ENCODE measurements around the gene RPS15.
"Not testable (repeated sequence)": the region's sequence is repeated elsewhere in the genome, so short reads cannot be mapped to it uniquely, and the experiment has no call there.

RPS15 gene

GRCh38 chr19:1471515-1472160 lies 33.4 kb downstream of the RPS15 start:
- no peak for DNase-seq

- DNase-seq = no peak
Measured at GRCh38 chr19:1472231-1473084, 34.3 kb downstream of the RPS15 start.

DNA sequence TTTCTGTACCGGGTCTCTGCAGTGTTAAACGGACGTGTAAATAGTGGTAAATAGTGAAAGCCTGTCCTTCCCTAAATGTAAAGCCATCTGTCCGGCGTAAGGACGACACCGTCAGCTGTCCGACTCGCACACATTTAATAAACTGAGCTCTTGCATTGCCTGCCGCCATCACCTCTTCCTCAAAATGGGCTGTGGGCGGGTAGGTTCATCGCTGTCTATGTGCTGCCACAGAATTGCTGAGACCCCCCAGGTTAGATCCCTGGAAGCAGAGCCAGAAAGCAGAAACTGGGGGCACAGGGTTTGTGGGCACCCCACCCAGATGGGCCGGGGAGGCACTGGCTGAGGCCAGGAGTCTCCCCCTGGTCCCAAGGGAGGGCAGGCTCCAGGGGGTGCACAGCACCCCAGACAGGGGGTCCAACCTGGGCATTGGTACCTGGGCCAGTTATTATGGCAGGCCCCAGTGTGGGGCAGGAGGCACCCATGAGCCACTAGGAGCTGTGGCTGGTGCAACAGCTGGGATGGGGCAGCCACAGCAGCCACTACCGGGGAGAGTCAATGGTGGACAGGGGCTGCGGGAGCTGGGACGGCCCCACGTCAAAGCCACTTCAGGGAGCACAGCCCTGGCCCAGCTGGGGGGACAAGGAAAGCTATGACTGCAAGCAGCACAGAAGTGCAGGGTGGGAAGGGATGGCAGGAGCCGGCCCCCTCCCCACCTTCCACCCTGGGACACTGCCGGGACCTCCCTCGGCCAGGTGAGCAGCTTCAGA lies 35.1 kb downstream of the RPS15 start:
- DNase-seq = no peak

DNA sequence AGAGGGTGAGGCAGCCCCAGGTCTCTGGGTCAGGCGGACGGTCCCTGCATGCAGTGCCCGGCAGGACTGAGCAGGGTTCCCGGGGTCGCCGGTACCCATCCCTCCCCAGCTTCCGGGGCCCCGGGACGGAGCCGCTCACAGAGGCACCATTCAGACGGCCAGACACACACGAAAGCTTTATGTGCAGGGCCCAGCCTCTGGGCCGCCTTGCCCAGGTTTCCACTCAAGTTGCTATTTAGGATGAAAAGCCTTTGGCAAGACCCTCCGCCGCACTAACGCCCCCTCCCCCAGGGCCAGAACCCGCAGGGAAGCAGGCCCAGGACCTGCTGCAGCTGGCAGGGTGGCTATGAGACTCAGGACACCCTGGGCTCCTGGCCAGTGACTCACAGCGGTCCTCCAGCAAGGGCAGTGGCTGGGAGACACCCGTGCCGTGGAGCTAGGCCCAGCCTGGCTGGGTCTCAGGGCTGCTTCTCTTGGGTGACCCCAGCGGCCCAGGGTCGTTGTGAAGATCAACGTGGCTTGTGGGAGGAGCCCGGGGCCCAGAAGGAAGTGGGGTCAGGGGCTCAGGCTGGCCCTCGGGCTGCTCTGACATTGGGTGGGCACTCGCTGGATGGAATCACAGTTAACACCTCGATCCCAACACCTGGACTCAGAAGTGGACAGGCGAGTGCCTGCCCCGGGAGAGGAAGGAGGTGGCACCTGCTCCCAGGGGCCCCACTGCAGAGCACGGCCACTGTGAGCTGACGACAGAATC lies 36.0 kb downstream of the RPS15 start:
- no peak for DNase-seq

DNA sequence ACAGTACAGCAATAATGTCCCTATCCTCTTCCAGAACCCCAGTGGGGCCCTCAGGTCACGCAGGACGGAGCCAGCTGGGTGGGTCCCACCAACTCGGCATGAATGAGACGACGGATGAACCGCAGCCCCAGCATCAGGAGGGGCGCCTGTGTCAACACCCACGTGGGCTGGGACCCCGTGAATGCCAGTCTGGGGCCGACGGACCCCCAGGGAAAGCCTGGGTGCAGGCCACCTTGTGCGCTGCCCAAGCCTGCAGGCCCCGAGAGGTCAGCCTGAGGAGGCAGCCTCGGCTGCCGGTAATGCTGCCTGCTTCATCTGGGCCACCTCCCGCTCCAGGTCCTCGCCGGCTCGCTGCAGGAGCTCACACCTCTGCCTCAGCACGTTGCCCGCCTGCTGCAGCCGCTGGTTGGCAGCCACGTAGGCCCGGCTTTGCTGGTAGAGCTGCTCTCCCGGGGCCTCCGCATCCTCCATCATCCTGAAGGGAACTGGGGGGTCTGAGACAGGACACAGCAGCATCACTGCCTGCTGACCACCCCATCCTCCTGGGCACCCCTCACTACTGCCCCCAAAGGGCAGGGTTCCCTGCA lies 36.7 kb downstream of the RPS15 start:
- peak; percentile 12 for DNase-seq

DNA sequence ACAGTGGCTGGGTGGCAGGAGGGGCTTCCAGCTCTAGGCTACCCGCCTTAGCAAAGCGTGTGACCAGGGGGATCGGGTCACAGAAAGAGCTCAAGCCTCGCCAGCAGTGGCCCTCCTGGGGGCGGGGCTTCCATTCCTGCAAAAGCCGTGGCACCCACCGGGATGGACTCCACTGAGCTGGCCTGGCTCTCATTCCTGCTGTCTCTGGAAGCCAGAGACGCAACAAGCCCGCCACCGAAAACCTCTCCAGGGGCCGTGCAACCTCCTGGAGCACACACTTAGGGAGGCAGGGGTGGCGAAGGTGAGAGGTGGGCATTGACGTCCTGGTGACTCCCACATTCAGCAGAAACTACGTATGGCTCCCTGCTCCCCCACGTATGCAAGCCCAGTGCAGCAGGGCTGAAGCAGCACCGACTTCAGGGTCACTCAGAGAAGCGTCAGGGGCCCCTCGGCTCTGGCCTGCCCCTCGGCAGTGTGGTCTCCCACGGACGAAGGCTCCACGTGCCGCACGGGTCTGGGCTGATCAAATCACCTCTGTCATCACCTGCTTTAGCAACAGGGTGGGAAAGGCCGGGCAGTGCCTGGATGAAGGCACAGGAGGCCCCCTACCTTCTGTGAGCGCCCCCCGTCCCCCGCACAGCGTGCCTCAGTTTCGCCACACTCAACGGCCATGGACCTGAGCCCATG lies 37.7 kb downstream of the RPS15 start:
- peak; percentile 14 for DNase-seq

- not testable (repeated sequence) for DNase-seq
Measured at GRCh38 chr19:1477056-1477455, 38.9 kb downstream of the RPS15 start.

- DNase-seq = peak; percentile 92
Measured at GRCh38 chr19:1478934-1479707, 40.9 kb downstream of the RPS15 start, which contains the start of gene C19orf25. C19orf25 (minus strand) TSS chr19:1479215; CDS start chr19:1478903, 312 bp downstream.

DNA sequence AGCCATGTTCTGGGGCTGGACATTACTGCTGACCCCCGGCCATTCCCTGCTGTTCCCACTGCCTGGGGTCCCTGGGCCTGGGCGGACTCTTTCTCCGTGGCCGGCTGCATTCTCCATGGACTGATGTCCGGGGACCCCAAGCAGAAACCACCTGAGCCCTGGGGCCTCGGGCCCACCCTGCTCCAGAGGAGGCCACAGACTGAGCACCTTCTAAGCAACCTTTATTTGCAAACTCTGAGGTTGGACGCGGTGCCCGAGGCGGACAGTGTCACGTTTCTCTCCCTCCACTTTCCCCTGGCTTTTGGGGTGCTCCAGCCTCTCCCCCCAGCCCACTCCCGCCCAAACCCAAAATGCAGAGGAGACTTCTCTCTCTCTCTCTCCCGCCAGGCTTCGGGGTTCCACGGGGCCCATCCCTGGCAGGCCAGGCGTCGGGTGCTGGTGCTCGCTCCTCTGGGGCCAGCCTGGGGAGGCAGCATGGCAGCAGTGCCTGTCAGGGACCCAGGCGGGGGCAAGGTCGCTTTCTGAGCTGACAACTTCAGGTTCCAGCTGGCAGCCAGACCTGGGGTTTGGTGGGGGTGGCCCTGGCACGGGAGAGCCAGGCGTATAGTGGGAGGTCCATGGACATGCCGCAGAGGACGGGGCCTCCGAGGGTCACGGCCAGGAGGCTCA lies 43.2 kb downstream of the RPS15 start:
- no peak for DNase-seq

GRCh38 chr19:1481893-1482360 lies 43.7 kb downstream of the RPS15 start:
- peak; percentile 16 for DNase-seq

DNA sequence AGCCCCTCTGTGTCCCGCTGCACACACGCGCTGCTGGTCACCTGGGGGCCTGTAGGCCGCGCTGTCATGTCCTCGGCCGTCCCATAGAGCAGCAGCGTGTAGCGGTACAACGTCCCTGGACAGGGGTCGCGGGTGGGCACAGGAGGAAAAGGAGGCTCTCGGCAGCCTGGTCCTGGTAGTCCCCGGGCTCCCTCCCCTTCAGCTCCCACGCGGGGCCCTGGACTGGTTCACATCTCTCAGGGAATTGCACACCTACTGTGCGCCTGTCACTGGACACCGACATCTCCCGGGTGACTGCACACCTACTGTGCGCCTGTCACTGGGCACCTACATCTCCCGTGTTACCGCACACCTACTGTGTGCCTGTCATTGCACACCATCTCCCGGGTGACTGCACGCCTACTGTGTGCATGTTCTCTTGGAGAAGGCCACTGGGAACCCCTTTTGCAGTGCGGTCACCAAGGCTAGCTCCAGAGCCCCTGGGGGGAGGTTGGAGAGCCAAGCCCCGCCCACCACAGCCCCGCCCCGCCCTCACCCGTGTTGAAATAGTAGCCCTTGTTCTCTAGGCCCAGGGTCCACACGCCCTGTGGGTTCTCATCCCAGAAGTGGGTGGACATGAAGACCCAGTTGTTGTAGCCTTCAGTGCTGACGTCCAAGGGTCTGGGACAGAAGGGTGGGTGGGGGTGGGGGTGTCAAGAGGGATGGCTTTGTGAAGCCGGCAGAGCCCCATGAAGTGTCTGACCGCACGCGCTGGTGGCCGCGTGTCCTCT lies 44.4 kb downstream of the RPS15 start:
- DNase-seq = no peak

GRCh38 chr19:1483131-1483978 lies 45.2 kb downstream of the RPS15 start:
- peak; percentile 14 for DNase-seq

DNA sequence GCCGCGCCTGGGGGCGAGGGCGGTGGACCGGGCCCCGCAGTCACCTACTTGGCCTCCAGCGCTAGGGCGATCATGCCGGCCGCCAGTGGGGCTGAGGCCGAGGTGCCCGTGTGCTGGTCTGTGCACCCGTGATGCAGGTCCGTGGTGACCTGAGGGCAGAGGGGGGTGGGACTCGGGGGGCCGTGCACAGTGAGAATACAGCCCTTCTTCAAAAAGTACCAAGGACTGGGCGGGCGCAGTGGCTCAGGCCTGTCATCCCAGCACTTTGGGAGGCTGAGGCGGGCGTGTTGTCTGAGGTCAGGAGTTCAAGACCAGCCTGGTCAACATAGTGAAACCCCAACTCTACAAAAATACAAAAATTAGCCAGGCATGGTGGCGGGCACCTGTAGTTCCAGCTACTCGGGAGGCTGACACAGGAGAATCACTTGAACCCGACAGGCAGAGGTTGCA lies 45.8 kb downstream of the RPS15 start:
- DNase-seq = no peak

- peak; percentile 13 for DNase-seq
Measured at GRCh38 chr19:1486720-1487575, 48.8 kb downstream of the RPS15 start.

- peak; percentile 10 for DNase-seq
Measured at GRCh38 chr19:1487576-1488281, 49.5 kb downstream of the RPS15 start.

DNA sequence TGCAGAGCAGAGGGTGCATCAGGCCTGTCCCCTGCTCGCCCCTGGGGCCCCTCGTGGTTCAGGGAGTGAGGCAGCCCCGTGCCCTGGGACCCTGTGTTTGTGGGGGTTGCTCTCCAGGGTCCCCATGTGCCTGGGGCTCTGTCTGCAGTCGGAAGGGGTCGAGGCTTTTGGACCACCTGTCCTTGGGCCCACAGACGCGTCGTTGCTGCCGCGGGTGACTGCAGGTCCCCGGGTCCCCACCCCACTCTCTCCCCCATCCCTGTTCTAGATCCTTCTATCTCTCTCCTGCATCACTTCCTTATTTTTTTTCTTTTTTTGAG lies 50.0 kb downstream of the RPS15 start:
- DNase-seq = peak; percentile 17
